BLaER1 (cell line): Measurements from ENCODE around the gene GOLGA6C.
"Not testable (repeated sequence)": the region's sequence is repeated elsewhere in the genome, so short reads cannot be mapped to it uniquely, and the experiment has no call there.

Experiments
- H3K27ac ChIP-seq: shearing (Covaris generic); formaldehyde crosslinking; 2 replicates; pipeline ENCODE4 v1.8.1; 2022
- H3K27me3 ChIP-seq: shearing (Covaris generic); formaldehyde crosslinking; 2 replicates; pipeline ENCODE4 v1.8.1; 2022
- H3K36me3 ChIP-seq: shearing (Covaris generic); formaldehyde crosslinking; 2 replicates; pipeline ENCODE4 v1.8.1; 2022
- H3K4me1 ChIP-seq: shearing (Covaris generic); formaldehyde crosslinking; 2 replicates; pipeline ENCODE4 v1.8.1; 2022
- H3K4me2 ChIP-seq: shearing (Covaris generic); formaldehyde crosslinking; 2 replicates; pipeline ENCODE4 v1.8.1; 2022
- H3K4me3 ChIP-seq: shearing (Covaris generic); formaldehyde crosslinking; 2 replicates; pipeline ENCODE4 v1.8.1; 2022
- H3K9ac ChIP-seq: shearing (Covaris generic); formaldehyde crosslinking; 2 replicates; pipeline ENCODE4 v1.8.1; 2022
- H3K9me3 ChIP-seq: shearing (Covaris generic); formaldehyde crosslinking; 2 replicates; pipeline ENCODE4 v1.8.1; 2022
- H4K20me1 ChIP-seq: shearing (Covaris generic); formaldehyde crosslinking; 2 replicates; pipeline ENCODE4 v1.8.1; 2022
- Cebpa-rat ChIP-seq: shearing (Covaris generic); IDR thresholded peaks from 2 replicates; pipeline ENCODE4 v1.8.1; 2022

Gene GOLGA6C

GRCh38 chr15:75234191-75234810 is 23.8 kb upstream of the GOLGA6C start:
- no peak overlapping the region for H3K4me3 ChIP-seq
- no peak overlapping the region for H3K27ac ChIP-seq
- H3K27me3 ChIP-seq: no peaks in the 10 kb centered on the region
- H3K9me3 ChIP-seq: no peaks in the 10 kb centered on the region
- H3K4me2 ChIP-seq: no peak overlapping the region
- H3K4me1 ChIP-seq: peaks cover 20% of the 10 kb centered on the region
- H3K9ac ChIP-seq: no peak overlapping the region
- H4K20me1 ChIP-seq: no peaks in the 10 kb centered on the region
- no peak for TF ChIP-seq Cebpa-rat
- no peaks in the 10 kb centered on the region for H3K36me3 ChIP-seq

- Histone ChIP-seq H3K4me2 (no peak overlapping the region), H3K9me3 (no peaks in the 10 kb centered on the region), H3K36me3 (no peaks in the 10 kb centered on the region), H4K20me1 (no peaks in the 10 kb centered on the region), H3K27ac (no peak overlapping the region), H3K4me1 (peaks cover 11% of the 10 kb centered on the region), H3K9ac (no peak overlapping the region), H3K4me3 (no peak overlapping the region), H3K27me3 (no peaks in the 10 kb centered on the region)
- TF ChIP-seq Cebpa-rat: no peak
Observed at GRCh38 chr15:75235051-75235673, 23.0 kb upstream of the GOLGA6C start.

- peaks cover 2% of the 10 kb centered on the region; the same call in 1 of the 2 replicates for H3K4me1 ChIP-seq
- no peak overlapping the region for H3K4me2 ChIP-seq
- TF ChIP-seq Cebpa-rat: no peak
- H3K27ac ChIP-seq: no peak overlapping the region
- no peaks in the 10 kb centered on the region for H3K36me3 ChIP-seq
- no peaks in the 10 kb centered on the region for H3K27me3 ChIP-seq
- no peaks in the 10 kb centered on the region for H3K9me3 ChIP-seq
- H4K20me1 ChIP-seq: no peaks in the 10 kb centered on the region
- H3K9ac ChIP-seq: no peak overlapping the region
- no peak overlapping the region for H3K4me3 ChIP-seq
Observed at GRCh38 chr15:75235760-75236729, 22.1 kb upstream of the GOLGA6C start.

GRCh38 chr15:75237316-75237982 is 20.7 kb upstream of the GOLGA6C start:
- Histone ChIP-seq H3K9me3 (no peaks in the 10 kb centered on the region), H4K20me1 (no peaks in the 10 kb centered on the region), H3K36me3 (no peaks in the 10 kb centered on the region), H3K27ac (no peak overlapping the region), H3K4me1 (no peaks in the 10 kb centered on the region), H3K27me3 (no peaks in the 10 kb centered on the region), H3K9ac (no peak overlapping the region), H3K4me3 (no peak overlapping the region), H3K4me2 (no peak overlapping the region)
- no peak for TF ChIP-seq Cebpa-rat

GRCh38 chr15:75238150-75238549 is 20.0 kb upstream of the GOLGA6C start:
- H3K9me3 ChIP-seq: no peaks in the 10 kb centered on the region
- H3K36me3 ChIP-seq: no peaks in the 10 kb centered on the region
- TF ChIP-seq Cebpa-rat: no peak
- H3K4me3 ChIP-seq: no peak overlapping the region
- no peak overlapping the region for H3K9ac ChIP-seq
- H3K27me3 ChIP-seq: no peaks in the 10 kb centered on the region
- no peaks in the 10 kb centered on the region for H4K20me1 ChIP-seq
- H3K4me1 ChIP-seq: no peaks in the 10 kb centered on the region
- H3K27ac ChIP-seq: no peak overlapping the region
- no peak overlapping the region for H3K4me2 ChIP-seq

GRCh38 chr15:75245741-75246140 is 12.4 kb upstream of the GOLGA6C start:
- not testable (repeated sequence) for H3K27me3 ChIP-seq, H4K20me1 ChIP-seq, H3K4me1 ChIP-seq, H3K27ac ChIP-seq, H3K4me3 ChIP-seq, H3K4me2 ChIP-seq, H3K9ac ChIP-seq, H3K9me3 ChIP-seq, H3K36me3 ChIP-seq

- not testable (repeated sequence) for H3K4me2 ChIP-seq, H3K4me3 ChIP-seq, H3K27me3 ChIP-seq, H3K9me3 ChIP-seq, H3K27ac ChIP-seq, H4K20me1 ChIP-seq, H3K4me1 ChIP-seq, H3K9ac ChIP-seq, H3K36me3 ChIP-seq
Observed at GRCh38 chr15:75248991-75249390, 9.1 kb upstream of the GOLGA6C start.

GRCh38 chr15:75249726-75250125 is 8.4 kb upstream of the GOLGA6C start:
- Histone ChIP-seq H3K4me1 (no peaks in the 10 kb centered on the region), H3K4me2 (no peak overlapping the region), H4K20me1 (no peaks in the 10 kb centered on the region), H3K9me3 (no peaks in the 10 kb centered on the region), H3K9ac (no peak overlapping the region), H3K27me3 (0 out of 2 replicates have a peak, but pooled peaks cover 2% of the 10 kb centered on the region), H3K36me3 (no peaks in the 10 kb centered on the region), H3K4me3 (no peak overlapping the region), H3K27ac (no peak overlapping the region)
- no peak for TF ChIP-seq Cebpa-rat

GRCh38 chr15:75251343-75251742 is 6.8 kb upstream of the GOLGA6C start:
- not testable (repeated sequence) for H3K36me3 ChIP-seq, H3K4me3 ChIP-seq, H3K27ac ChIP-seq, H3K9ac ChIP-seq, H3K4me1 ChIP-seq, H3K27me3 ChIP-seq, H3K4me2 ChIP-seq, H4K20me1 ChIP-seq, H3K9me3 ChIP-seq

- H3K4me1 ChIP-seq, H3K4me3 ChIP-seq, H3K9me3 ChIP-seq, H4K20me1 ChIP-seq, H3K36me3 ChIP-seq, H3K27me3 ChIP-seq, H3K4me2 ChIP-seq, H3K9ac ChIP-seq, H3K27ac ChIP-seq: not testable (repeated sequence)
Observed at GRCh38 chr15:75252285-75252684, 5.8 kb upstream of the GOLGA6C start.

- not testable (repeated sequence) for H3K9me3 ChIP-seq, H3K9ac ChIP-seq, H3K27me3 ChIP-seq, H3K4me2 ChIP-seq, H3K4me1 ChIP-seq, H3K36me3 ChIP-seq, H3K4me3 ChIP-seq, H4K20me1 ChIP-seq, H3K27ac ChIP-seq
Observed at GRCh38 chr15:75258620-75259343, 648 bp downstream of the GOLGA6C start.

- not testable (repeated sequence) for H3K9ac ChIP-seq, H3K36me3 ChIP-seq, H4K20me1 ChIP-seq, H3K27me3 ChIP-seq, H3K4me2 ChIP-seq, H3K4me3 ChIP-seq, H3K27ac ChIP-seq, H3K4me1 ChIP-seq, H3K9me3 ChIP-seq
Observed at GRCh38 chr15:75259873-75260272, 1.7 kb downstream of the GOLGA6C start.

- H3K27ac ChIP-seq: not testable (repeated sequence)
Observed at GRCh38 chr15:75273751-75274359, 15.7 kb downstream of the GOLGA6C start.

More at GRCh38 chr15:75273751-75274359, 15.7 kb downstream of the GOLGA6C start:
- H3K4me3 ChIP-seq, H3K9me3 ChIP-seq, H3K4me1 ChIP-seq, H3K4me2 ChIP-seq, H3K27me3 ChIP-seq, H3K36me3 ChIP-seq, H3K9ac ChIP-seq, H4K20me1 ChIP-seq: not testable (repeated sequence)
